HEK293 (cell line): ENCODE data around the gene KPNA3.

ENCODE experiments used
- GLIS1 ChIP-seq: fragments of 450-650 bp; formaldehyde crosslinking; IDR thresholded peaks from 2 replicates; pipeline ENCODE4 v1.5.1; 2016; ENCODE audit warnings: missing biosample characterization, missing genetic modification characterization
- GLIS2 ChIP-seq: fragments of 450-650 bp; formaldehyde crosslinking; IDR thresholded peaks from 2 replicates; pipeline ENCODE4 v1.5.1; 2016; ENCODE audit warnings: missing biosample characterization, missing genetic modification characterization
- MZF1 ChIP-seq: fragments of 450-650 bp; formaldehyde crosslinking; IDR thresholded peaks from 2 replicates; pipeline ENCODE4 v1.5.1; 2017; ENCODE audit warnings: missing biosample characterization, missing genetic modification characterization, borderline replicate concordance
- SCRT1 ChIP-seq: fragments of 450-650 bp; formaldehyde crosslinking; IDR thresholded peaks from 2 replicates; pipeline ENCODE4 v1.5.1; 2016; ENCODE audit warnings: missing biosample characterization, missing genetic modification characterization, borderline replicate concordance
- SETDB1 ChIP-seq: IDR thresholded peaks from one replicate; pipeline ENCODE4 v1.6.1; 2017; ENCODE audit warnings: mild to moderate bottlenecking, low read length, moderate library complexity, mixed read lengths; ENCODE audit not compliant: insufficient read length
- YY1 ChIP-seq: fragments of 450-650 bp; formaldehyde crosslinking; IDR thresholded peaks from 2 replicates; pipeline ENCODE4 v1.5.1; 2018; ENCODE audit warnings: missing biosample characterization, missing genetic modification characterization
- ZBTB17 ChIP-seq: fragments of 450-650 bp; formaldehyde crosslinking; IDR thresholded peaks from 2 replicates; pipeline ENCODE4 v1.5.1; 2016; ENCODE audit warnings: missing biosample characterization, missing genetic modification characterization
- ZFP69B ChIP-seq: fragments of 450-650 bp; formaldehyde crosslinking; IDR thresholded peaks from 2 replicates; pipeline ENCODE4 v1.5.1; 2016; ENCODE audit warnings: missing biosample characterization, missing genetic modification characterization
- ZNF114 ChIP-seq: fragments of 450-650 bp; formaldehyde crosslinking; IDR thresholded peaks from 2 replicates; pipeline ENCODE4 v1.5.0; 2017; ENCODE audit warnings: missing biosample characterization, missing genetic modification characterization
- ZNF133 ChIP-seq: fragments of 450-650 bp; formaldehyde crosslinking; IDR thresholded peaks from 2 replicates; pipeline ENCODE4 v1.5.1; 2016; ENCODE audit warnings: missing biosample characterization, missing genetic modification characterization
- ZNF174 ChIP-seq: fragments of 450-650 bp; formaldehyde crosslinking; IDR thresholded peaks from 2 replicates; pipeline ENCODE4 v1.5.0; 2017; ENCODE audit warnings: missing biosample characterization, mild to moderate bottlenecking, missing genetic modification characterization
- ZNF211 ChIP-seq: fragments of 450-650 bp; formaldehyde crosslinking; IDR thresholded peaks from 2 replicates; pipeline ENCODE4 v1.5.1; 2016; ENCODE audit warnings: low read depth, missing biosample characterization, missing genetic modification characterization
- ZNF24 ChIP-seq: fragments of 450-650 bp; formaldehyde crosslinking; IDR thresholded peaks from 2 replicates; pipeline ENCODE4 v1.5.1; 2016; ENCODE audit warnings: missing biosample characterization, missing genetic modification characterization
- ZNF335 ChIP-seq: fragments of 450-650 bp; formaldehyde crosslinking; conservative IDR thresholded peaks from 2 replicates; pipeline ENCODE4 v1.5.1; 2016; ENCODE audit warnings: missing biosample characterization, missing genetic modification characterization
- ZNF449 ChIP-seq: fragments of 450-650 bp; formaldehyde crosslinking; IDR thresholded peaks from 2 replicates; pipeline ENCODE4 v1.5.1; 2017; ENCODE audit warnings: missing biosample characterization, mild to moderate bottlenecking, missing genetic modification characterization, moderate library complexity
- ZNF521 ChIP-seq: fragments of 450-650 bp; formaldehyde crosslinking; IDR thresholded peaks from 2 replicates; pipeline ENCODE4 v1.5.1; 2017; ENCODE audit warnings: missing biosample characterization, mild to moderate bottlenecking, missing genetic modification characterization
- ZNF585B ChIP-seq: fragments of 450-650 bp; formaldehyde crosslinking; IDR thresholded peaks from 2 replicates; pipeline ENCODE4 v1.5.1; 2016; ENCODE audit warnings: missing biosample characterization, missing genetic modification characterization
- ZNF600 ChIP-seq: fragments of 450-650 bp; formaldehyde crosslinking; IDR thresholded peaks from 2 replicates; pipeline ENCODE4 v1.5.1; 2016; ENCODE audit warnings: missing biosample characterization, missing genetic modification characterization
- ZNF629 ChIP-seq: fragments of 450-650 bp; formaldehyde crosslinking; IDR thresholded peaks from 2 replicates; pipeline ENCODE4 v1.5.1; 2017; ENCODE audit warnings: missing biosample characterization, missing genetic modification characterization
- ZNF654 ChIP-seq: fragments of 450-650 bp; formaldehyde crosslinking; IDR thresholded peaks from 2 replicates; pipeline ENCODE4 v1.5.1; 2016; ENCODE audit warnings: low read depth, missing biosample characterization, missing genetic modification characterization
- ZNF830 ChIP-seq: fragments of 450-650 bp; IDR thresholded peaks from 2 replicates; pipeline ENCODE4 v1.5.0; 2018; ENCODE audit warnings: missing biosample characterization, missing genetic modification characterization, low read depth, mild to moderate bottlenecking, moderate library complexity
- TF ChIP-seq, protein P1 (sequence below): fragments of 450-650 bp; formaldehyde crosslinking; IDR thresholded peaks from 2 replicates; pipeline ENCODE4 v1.5.1; 2016; ENCODE audit warnings: missing biosample characterization, missing genetic modification characterization
- TF ChIP-seq, protein P2 (sequence below): fragments of 450-650 bp; formaldehyde crosslinking; IDR thresholded peaks from 2 replicates; pipeline ENCODE4 v1.5.1; 2016; ENCODE audit warnings: missing biosample characterization, missing genetic modification characterization

KPNA3 gene

GRCh38 chr13:49791711-49792549 lies 552 bp downstream of the KPNA3 start (continued):
- TF ChIP-seq ZNF174 = no peak
- no peak for TF ChIP-seq ZNF211
- no peak for TF ChIP-seq ZNF830 (tag by site-specific recombination)
- TF ChIP-seq ZNF629 = no peak
- TF ChIP-seq, protein P1, sequence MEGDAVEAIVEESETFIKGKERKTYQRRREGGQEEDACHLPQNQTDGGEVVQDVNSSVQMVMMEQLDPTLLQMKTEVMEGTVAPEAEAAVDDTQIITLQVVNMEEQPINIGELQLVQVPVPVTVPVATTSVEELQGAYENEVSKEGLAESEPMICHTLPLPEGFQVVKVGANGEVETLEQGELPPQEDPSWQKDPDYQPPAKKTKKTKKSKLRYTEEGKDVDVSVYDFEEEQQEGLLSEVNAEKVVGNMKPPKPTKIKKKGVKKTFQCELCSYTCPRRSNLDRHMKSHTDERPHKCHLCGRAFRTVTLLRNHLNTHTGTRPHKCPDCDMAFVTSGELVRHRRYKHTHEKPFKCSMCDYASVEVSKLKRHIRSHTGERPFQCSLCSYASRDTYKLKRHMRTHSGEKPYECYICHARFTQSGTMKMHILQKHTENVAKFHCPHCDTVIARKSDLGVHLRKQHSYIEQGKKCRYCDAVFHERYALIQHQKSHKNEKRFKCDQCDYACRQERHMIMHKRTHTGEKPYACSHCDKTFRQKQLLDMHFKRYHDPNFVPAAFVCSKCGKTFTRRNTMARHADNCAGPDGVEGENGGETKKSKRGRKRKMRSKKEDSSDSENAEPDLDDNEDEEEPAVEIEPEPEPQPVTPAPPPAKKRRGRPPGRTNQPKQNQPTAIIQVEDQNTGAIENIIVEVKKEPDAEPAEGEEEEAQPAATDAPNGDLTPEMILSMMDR (tag by site-specific recombination) = no peak
- TF ChIP-seq, protein P2, sequence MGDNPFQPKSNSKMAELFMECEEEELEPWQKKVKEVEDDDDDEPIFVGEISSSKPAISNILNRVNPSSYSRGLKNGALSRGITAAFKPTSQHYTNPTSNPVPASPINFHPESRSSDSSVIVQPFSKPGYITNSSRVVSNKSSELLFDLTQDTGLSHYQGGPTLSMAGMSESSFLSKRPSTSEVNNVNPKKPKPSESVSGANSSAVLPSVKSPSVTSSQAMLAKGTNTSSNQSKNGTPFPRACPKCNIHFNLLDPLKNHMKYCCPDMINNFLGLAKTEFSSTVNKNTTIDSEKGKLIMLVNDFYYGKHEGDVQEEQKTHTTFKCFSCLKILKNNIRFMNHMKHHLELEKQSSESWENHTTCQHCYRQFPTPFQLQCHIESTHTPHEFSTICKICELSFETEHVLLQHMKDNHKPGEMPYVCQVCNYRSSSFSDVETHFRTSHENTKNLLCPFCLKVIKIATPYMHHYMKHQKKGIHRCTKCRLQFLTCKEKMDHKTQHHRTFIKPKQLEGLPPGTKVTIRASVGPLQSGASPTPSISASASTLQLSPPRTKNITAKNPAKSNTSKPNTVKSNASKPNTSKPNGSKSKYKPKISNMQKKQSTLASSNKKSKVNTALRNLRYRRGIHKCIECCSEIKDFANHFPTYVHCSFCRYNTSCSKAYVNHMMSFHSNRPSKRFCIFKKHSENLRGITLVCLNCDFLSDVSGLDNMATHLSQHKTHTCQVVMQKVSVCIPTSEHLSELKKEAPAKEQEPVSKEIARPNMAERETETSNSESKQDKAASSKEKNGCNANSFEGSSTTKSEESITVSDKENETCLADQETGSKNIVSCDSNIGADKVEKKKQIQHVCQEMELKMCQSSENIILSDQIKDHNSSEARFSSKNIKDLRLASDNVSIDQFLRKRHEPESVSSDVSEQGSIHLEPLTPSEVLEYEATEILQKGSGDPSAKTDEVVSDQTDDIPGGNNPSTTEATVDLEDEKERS (tag by site-specific recombination) = no peak
- no peak for TF ChIP-seq ZNF521 (tag by site-specific recombination)
- no peak for TF ChIP-seq ZNF133
- TF ChIP-seq YY1 (tag by site-specific recombination) = no peak
- TF ChIP-seq ZNF114 (tag by site-specific recombination) = no peak
- TF ChIP-seq GLIS2 (tag by site-specific recombination) = peak; percentile 70; the same call in 1 of the 2 replicates
- no peak for TF ChIP-seq ZNF585B (tag by site-specific recombination)
- TF ChIP-seq ZNF24 = no peak
- 0 out of 2 replicates have a peak, but pooled peaks have one; percentile 24 for TF ChIP-seq ZNF449 (tag by site-specific recombination)
- no peak for TF ChIP-seq SCRT1 (tag by site-specific recombination)
- TF ChIP-seq MZF1 (tag by site-specific recombination) = no peak
- peak; percentile 82 for TF ChIP-seq ZBTB17
- TF ChIP-seq ZFP69B (tag by site-specific recombination) = peak; percentile 42; the same call in 1 of the 2 replicates
- TF ChIP-seq ZNF654 (tag by site-specific recombination) = no peak
- peak; percentile 45; the same call in 1 of the 2 replicates for TF ChIP-seq ZNF600 (tag by site-specific recombination)
- no peak for TF ChIP-seq SETDB1
- TF ChIP-seq GLIS1 = peak; percentile 31; the same call in 1 of the 2 replicates
- TF ChIP-seq ZNF335 (tag by site-specific recombination) = no peak; the same call in none of the 2 replicates
- TF ChIP-seq, all 188 proteins: peak for 18
